ENCODE measurements around the gene TTLL5.

GRCh38 chr14:75824318-75824717 is 163.3 kb downstream of the TTLL5 start:
- TF ChIP-seq, protein P1, sequence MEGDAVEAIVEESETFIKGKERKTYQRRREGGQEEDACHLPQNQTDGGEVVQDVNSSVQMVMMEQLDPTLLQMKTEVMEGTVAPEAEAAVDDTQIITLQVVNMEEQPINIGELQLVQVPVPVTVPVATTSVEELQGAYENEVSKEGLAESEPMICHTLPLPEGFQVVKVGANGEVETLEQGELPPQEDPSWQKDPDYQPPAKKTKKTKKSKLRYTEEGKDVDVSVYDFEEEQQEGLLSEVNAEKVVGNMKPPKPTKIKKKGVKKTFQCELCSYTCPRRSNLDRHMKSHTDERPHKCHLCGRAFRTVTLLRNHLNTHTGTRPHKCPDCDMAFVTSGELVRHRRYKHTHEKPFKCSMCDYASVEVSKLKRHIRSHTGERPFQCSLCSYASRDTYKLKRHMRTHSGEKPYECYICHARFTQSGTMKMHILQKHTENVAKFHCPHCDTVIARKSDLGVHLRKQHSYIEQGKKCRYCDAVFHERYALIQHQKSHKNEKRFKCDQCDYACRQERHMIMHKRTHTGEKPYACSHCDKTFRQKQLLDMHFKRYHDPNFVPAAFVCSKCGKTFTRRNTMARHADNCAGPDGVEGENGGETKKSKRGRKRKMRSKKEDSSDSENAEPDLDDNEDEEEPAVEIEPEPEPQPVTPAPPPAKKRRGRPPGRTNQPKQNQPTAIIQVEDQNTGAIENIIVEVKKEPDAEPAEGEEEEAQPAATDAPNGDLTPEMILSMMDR (conservative IDR thresholded peaks at IDR 0.05 in 1 of 2, IDR thresholded peaks at IDR 0.05 in 1 of 2; ENCODE audit: extremely low read depth in 1 of 2, insufficient read depth in 1 of 2, low read depth in 1 of 2, low read length in 2 of 2): no peak
- TF ChIP-seq EZH2 (IDR thresholded peaks at IDR 0.05; ENCODE audit: borderline replicate concordance, low read length): no peak
